ENCODE measurements around the gene LOXL1. TPM values are rescaled to one million over a fixed set of nuclear protein-coding genes. Genes with fewer than 3 reads are reported as not detected.

Gene LOXL1
- total and polyA plus RNA-seq, 9 of the 15 experiments (the other 6 are each of a cell fraction or from before 2014, with no cell fraction given), result 0.14 TPM; not detected in 8

DNA sequence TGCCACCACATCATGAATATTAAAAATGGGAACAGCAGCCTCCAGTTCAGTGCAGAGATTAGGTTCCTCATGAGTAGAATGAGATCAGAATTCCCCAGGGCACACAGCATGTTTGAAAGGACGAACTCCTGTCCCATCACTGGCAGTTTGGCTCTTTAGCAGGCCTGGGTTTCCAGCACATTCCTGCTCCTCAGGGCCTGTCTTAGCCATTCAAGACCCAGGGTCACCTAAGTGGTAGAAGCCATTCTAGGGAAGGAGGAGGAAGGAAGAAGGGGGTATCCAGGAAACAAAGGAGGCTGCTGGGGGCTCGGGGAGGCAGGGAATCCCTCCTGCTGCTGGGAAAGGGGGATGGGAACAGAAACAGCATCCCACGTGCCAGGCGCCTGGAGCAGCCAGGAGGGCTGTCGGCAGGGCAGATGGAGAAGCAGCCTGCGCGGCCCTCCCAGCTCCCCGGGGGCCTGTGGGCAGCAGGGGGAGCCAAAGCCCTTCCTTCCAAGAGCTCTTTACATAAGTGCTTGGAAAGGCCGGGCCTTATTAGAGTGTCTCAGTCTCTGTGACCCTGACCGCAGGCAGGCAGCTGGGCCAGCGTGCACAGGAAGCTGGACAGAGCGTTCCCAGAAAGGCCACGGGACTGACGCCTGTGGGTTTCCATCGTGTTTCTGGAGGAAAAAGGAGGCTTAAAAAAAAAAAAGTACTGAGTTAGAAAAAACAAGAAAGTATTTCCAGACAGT is 24.7 kb downstream of the LOXL1 start (continued):
- TF ChIP-seq ZNF785 (CRISPR knock-in tag; IDR thresholded peaks at IDR 0.05) (no peak), MCM7 (IDR thresholded peaks at IDR 0.05) (no peak), POLR2G (IDR thresholded peaks at IDR 0.05; ENCODE audit: low read depth, low read length) (no peak), MECOM (CRISPR knock-in tag; IDR thresholded peaks at IDR 0.05) (no peak), GATAD2A (IDR thresholded peaks at IDR 0.05) (no peak), CBX8 (IDR thresholded peaks at IDR 0.05; ENCODE audit: borderline replicate concordance, extremely low read depth, low read depth, low read length, poor library complexity, severe bottlenecking) (no peak), ZNF695 (CRISPR knock-in tag; IDR thresholded peaks at IDR 0.05) (no peak), SRSF9 (IDR thresholded peaks at IDR 0.05; ENCODE audit: borderline replicate concordance, low read depth, low read length) (no peak), MTA3 (IDR thresholded peaks at IDR 0.05; ENCODE audit: borderline replicate concordance) (no peak), ETV1 (tag; conservative IDR thresholded peaks at IDR 0.05; ENCODE audit: low read depth) (peak; percentile 44; the same call in 1 of the 2 replicates), ZNF3 (CRISPR knock-in tag; IDR thresholded peaks at IDR 0.05) (no peak), MYNN (IDR thresholded peaks at IDR 0.05) (no peak), MYNN (CRISPR knock-in tag; IDR thresholded peaks at IDR 0.05) (no peak), RBM39 (optimal IDR thresholded peaks at IDR 0.05; ENCODE audit: low read depth, low read length) (no peak), CHD1 (IDR thresholded peaks at IDR 0.05; ENCODE audit: low read length) (no peak), CBX1 (IDR thresholded peaks at IDR 0.05; ENCODE audit: low read depth) (no peak), POLR2AphosphoS2 (IDR thresholded peaks at IDR 0.05; ENCODE audit: low read length) (no peak), CAMTA2 (CRISPR knock-in tag; conservative IDR thresholded peaks at IDR 0.05) (no peak)
- TF ChIP-seq, protein P1, sequence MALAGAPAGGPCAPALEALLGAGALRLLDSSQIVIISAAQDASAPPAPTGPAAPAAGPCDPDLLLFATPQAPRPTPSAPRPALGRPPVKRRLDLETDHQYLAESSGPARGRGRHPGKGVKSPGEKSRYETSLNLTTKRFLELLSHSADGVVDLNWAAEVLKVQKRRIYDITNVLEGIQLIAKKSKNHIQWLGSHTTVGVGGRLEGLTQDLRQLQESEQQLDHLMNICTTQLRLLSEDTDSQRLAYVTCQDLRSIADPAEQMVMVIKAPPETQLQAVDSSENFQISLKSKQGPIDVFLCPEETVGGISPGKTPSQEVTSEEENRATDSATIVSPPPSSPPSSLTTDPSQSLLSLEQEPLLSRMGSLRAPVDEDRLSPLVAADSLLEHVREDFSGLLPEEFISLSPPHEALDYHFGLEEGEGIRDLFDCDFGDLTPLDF (CRISPR knock-in tag; IDR thresholded peaks at IDR 0.05), result no peak
- TF ChIP-seq, protein P2, sequence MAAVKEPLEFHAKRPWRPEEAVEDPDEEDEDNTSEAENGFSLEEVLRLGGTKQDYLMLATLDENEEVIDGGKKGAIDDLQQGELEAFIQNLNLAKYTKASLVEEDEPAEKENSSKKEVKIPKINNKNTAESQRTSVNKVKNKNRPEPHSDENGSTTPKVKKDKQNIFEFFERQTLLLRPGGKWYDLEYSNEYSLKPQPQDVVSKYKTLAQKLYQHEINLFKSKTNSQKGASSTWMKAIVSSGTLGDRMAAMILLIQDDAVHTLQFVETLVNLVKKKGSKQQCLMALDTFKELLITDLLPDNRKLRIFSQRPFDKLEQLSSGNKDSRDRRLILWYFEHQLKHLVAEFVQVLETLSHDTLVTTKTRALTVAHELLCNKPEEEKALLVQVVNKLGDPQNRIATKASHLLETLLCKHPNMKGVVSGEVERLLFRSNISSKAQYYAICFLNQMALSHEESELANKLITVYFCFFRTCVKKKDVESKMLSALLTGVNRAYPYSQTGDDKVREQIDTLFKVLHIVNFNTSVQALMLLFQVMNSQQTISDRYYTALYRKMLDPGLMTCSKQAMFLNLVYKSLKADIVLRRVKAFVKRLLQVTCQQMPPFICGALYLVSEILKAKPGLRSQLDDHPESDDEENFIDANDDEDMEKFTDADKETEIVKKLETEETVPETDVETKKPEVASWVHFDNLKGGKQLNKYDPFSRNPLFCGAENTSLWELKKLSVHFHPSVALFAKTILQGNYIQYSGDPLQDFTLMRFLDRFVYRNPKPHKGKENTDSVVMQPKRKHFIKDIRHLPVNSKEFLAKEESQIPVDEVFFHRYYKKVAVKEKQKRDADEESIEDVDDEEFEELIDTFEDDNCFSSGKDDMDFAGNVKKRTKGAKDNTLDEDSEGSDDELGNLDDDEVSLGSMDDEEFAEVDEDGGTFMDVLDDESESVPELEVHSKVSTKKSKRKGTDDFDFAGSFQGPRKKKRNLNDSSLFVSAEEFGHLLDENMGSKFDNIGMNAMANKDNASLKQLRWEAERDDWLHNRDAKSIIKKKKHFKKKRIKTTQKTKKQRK (IDR thresholded peaks at IDR 0.05; ENCODE audit: borderline replicate concordance, low read depth, low read length), result no peak
- TF ChIP-seq, protein P3, sequence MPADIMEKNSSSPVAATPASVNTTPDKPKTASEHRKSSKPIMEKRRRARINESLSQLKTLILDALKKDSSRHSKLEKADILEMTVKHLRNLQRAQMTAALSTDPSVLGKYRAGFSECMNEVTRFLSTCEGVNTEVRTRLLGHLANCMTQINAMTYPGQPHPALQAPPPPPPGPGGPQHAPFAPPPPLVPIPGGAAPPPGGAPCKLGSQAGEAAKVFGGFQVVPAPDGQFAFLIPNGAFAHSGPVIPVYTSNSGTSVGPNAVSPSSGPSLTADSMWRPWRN (IDR thresholded peaks at IDR 0.05; ENCODE audit: low read depth), result no peak
- TF ChIP-seq, protein P4, sequence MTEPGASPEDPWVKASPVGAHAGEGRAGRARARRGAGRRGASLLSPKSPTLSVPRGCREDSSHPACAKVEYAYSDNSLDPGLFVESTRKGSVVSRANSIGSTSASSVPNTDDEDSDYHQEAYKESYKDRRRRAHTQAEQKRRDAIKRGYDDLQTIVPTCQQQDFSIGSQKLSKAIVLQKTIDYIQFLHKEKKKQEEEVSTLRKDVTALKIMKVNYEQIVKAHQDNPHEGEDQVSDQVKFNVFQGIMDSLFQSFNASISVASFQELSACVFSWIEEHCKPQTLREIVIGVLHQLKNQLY (CRISPR knock-in tag; conservative IDR thresholded peaks at IDR 0.05), result no peak

Data from K562 (cell line).